HCT116 (cell line): Measurements from ENCODE around the gene HK3. TPM values are rescaled to one million over a fixed set of nuclear protein-coding genes. Genes with fewer than 3 reads are reported as not detected.

Experiments
- ATAC-seq: fragments of 200-7000 bp; cut with Tn5 transposase; 2 replicates; pipeline ENCODE4 v1.9.1; 2020; ENCODE audit warnings: mild to moderate bottlenecking, moderate library complexity
- BruUV-seq: library from RNA; stranded (reverse); fragments of 400-500 nt; replicated peaks from 2 replicates; lab custom pipeline; 2021; lab: Mats Ljungman, UMichigan
- CTCF ChIA-PET: fragments of 300-600 bp; sonication (Branson Sonifier 250); formaldehyde crosslinking; loops from one replicate; lab custom pipeline; 2021; ENCODE audit warnings: antibody characterized with exemption; lab: Charles Lee
- POLR2A ChIA-PET: fragments of 300-600, 350-600 bp; sonication (Branson Sonifier 250); formaldehyde crosslinking; loops from one replicate; lab custom pipeline; 2021; ENCODE audit warnings: antibody characterized with exemption; lab: Charles Lee
- RAD21 ChIA-PET, 2 experiments: fragments of 300-600 bp; sonication (Branson Sonifier 250); formaldehyde crosslinking; loops; one replicate each; lab custom pipeline; 2023; ENCODE audit warnings: low total read pairs in 2 of 2; ENCODE audit not compliant: uncharacterized antibody in 2 of 2, unreplicated experiment in 2 of 2, low non-redundant PET in 1 of 2; lab: Charles Lee
- DNase-seq: peaks from one replicate; pipeline ENCODE4 v3.0.0-alpha.2; 2010; ENCODE audit warnings: low read depth, low spot score
- H2AFZ ChIP-seq: fragments of 200-600 bp; shearing (Covaris generic), sonication (generic); 2 replicates; pipeline ENCODE4 v1.6.1; 2017; ENCODE audit warnings: low read depth, mixed run types, mixed read lengths, antibody characterized with exemption, low read length; ENCODE audit not compliant: poor library complexity, severe bottlenecking
- H3K27ac ChIP-seq: 2 replicates; pipeline ENCODE4 v1.5.1; 2012; ENCODE audit warnings: low read depth, low read length
- H3K27me3 ChIP-seq: fragments of 200-600 bp; sonication (generic); 2 replicates; pipeline ENCODE4 v1.6.1; 2016; ENCODE audit warnings: mixed run types, low read length, mixed read lengths; ENCODE audit not compliant: insufficient read depth
- H3K36me3 ChIP-seq, 2 experiments: fragments of 200-500 bp in 1 of 2; fragments of 200-600 bp in 1 of 2; sonication (Bioruptor generic) in 1 of 2; sonication (generic) in 1 of 2; 2 replicates each; pipeline versions ENCODE4 v1.5.1 to v1.6.1; 2014 to 2016; ENCODE audit warnings: low read length in 2 of 2, inconsistent platforms in 1 of 2, mixed read lengths in 1 of 2, mixed run types in 1 of 2; ENCODE audit not compliant: insufficient read depth in 2 of 2, control insufficient read depth in 1 of 2
- H3K4me1 ChIP-seq, 2 experiments: fragments of 200-600 bp in 1 of 2; sonication (generic) in 1 of 2; 2 replicates each; pipeline versions ENCODE4 v1.5.1 to v1.6.1; 2012 to 2017; ENCODE audit warnings: low read length in 2 of 2, inconsistent platforms in 1 of 2, mild to moderate bottlenecking in 1 of 2, mixed read lengths in 1 of 2, mixed run types in 1 of 2, moderate library complexity in 1 of 2; ENCODE audit not compliant: insufficient read depth in 2 of 2, control insufficient read depth in 1 of 2
- H3K4me2 ChIP-seq: fragments of 200-600 bp; sonication (generic); 2 replicates; pipeline ENCODE4 v1.6.1; 2017; ENCODE audit warnings: mixed run types, low read length, mixed read lengths
- H3K4me3 ChIP-seq, 2 experiments: fragments of 200-600 bp in 1 of 2; sonication (generic) in 1 of 2; replicated peaks in 1 of 2; 2 replicates each; pipeline ENCODE4 v1.5.1; 2011 to 2016; ENCODE audit warnings: low read length in 2 of 2, control low read depth in 1 of 2, low read depth in 1 of 2, mild to moderate bottlenecking in 1 of 2, mixed read lengths in 1 of 2, mixed run types in 1 of 2
- H3K79me2 ChIP-seq: fragments of 200-600 bp; sonication (generic); 2 replicates; pipeline ENCODE4 v1.6.1; 2017; ENCODE audit warnings: mild to moderate bottlenecking, mixed run types, low read length, moderate library complexity, mixed read lengths; ENCODE audit not compliant: insufficient read depth
- H3K9ac ChIP-seq: fragments of 200-600 bp; sonication (generic); 2 replicates; pipeline ENCODE4 v1.6.1; 2016; ENCODE audit warnings: low read length, mixed read lengths
- H3K9me2 ChIP-seq: fragments of 200-600 bp; sonication (generic), shearing (Covaris generic); 2 replicates; pipeline ENCODE4 v1.6.1; 2017; ENCODE audit warnings: mixed run types, mild to moderate bottlenecking, moderate library complexity; ENCODE audit not compliant: insufficient read depth
- H3K9me3 ChIP-seq, 2 experiments: fragments of 200-500 bp in 1 of 2; fragments of 200-600 bp in 1 of 2; sonication (Bioruptor generic) in 1 of 2; sonication (generic) in 1 of 2; 2 replicates each; pipeline ENCODE4 v1.6.1; 2014 to 2017; ENCODE audit warnings: low read length in 2 of 2, mixed read lengths in 2 of 2, inconsistent platforms in 1 of 2, low read depth in 1 of 2, mild to moderate bottlenecking in 1 of 2, mixed run types in 1 of 2, moderate library complexity in 1 of 2; ENCODE audit not compliant: control insufficient read depth in 1 of 2, insufficient read depth in 1 of 2
- H4K20me1 ChIP-seq: fragments of 200-600 bp; sonication (generic), shearing (Covaris generic); 2 replicates; pipeline ENCODE4 v1.6.1; 2017; ENCODE audit warnings: mixed run types, mild to moderate bottlenecking, moderate library complexity; ENCODE audit not compliant: insufficient read depth
- CEBPB ChIP-seq: IDR thresholded peaks from 2 replicates; pipeline ENCODE4 v1.6.1; 2012; ENCODE audit warnings: low read depth
- CTCF ChIP-seq, 3 experiments: fragments of 200-600 bp in 1 of 3; sonication (generic) in 1 of 3; IDR thresholded peaks in 2 of 3; conservative IDR thresholded peaks in 1 of 3; 2 replicates each; pipeline ENCODE4 v1.5.1; 2012 to 2017; ENCODE audit warnings: low read depth in 2 of 3, low read length in 2 of 3, antibody characterized with exemption in 1 of 3, borderline replicate concordance in 1 of 3, control low read depth in 1 of 3, mild to moderate bottlenecking in 1 of 3, mixed read lengths in 1 of 3, mixed run types in 1 of 3, moderate library complexity in 1 of 3; ENCODE audit not compliant: insufficient read depth in 1 of 3
- EGR1 ChIP-seq: IDR thresholded peaks from 2 replicates; pipeline ENCODE4 v1.6.1; 2012; ENCODE audit warnings: low read depth
- ELF1 ChIP-seq: IDR thresholded peaks from 2 replicates; pipeline ENCODE4 v1.6.1; 2012; ENCODE audit warnings: low read depth, borderline replicate concordance
- EZH2phosphoT487 ChIP-seq: fragments of 200-600 bp; IDR thresholded peaks from 2 replicates; pipeline ENCODE4 v1.6.1; 2018; ENCODE audit warnings: antibody characterized with exemption, borderline replicate concordance
- FOSL1 ChIP-seq: IDR thresholded peaks from 2 replicates; pipeline ENCODE4 v1.6.1; 2012; ENCODE audit warnings: low read depth
- JUND ChIP-seq: IDR thresholded peaks from 2 replicates; pipeline ENCODE4 v1.6.1; 2012
- MAX ChIP-seq: IDR thresholded peaks from 2 replicates; pipeline ENCODE4 v1.6.1; 2012
- POLR2AphosphoS5 ChIP-seq: IDR thresholded peaks from 2 replicates; pipeline ENCODE4 v1.6.1; 2011; ENCODE audit warnings: mild to moderate bottlenecking, low read depth, low read length, moderate library complexity
- RAD21 ChIP-seq: IDR thresholded peaks from 2 replicates; pipeline ENCODE4 v1.6.1; 2012; ENCODE audit warnings: low read depth, mild to moderate bottlenecking
- REST ChIP-seq: IDR thresholded peaks from 2 replicates; pipeline ENCODE4 v1.6.1; 2012; ENCODE audit warnings: low read depth
- SIN3A ChIP-seq: IDR thresholded peaks from 2 replicates; pipeline ENCODE4 v1.6.1; 2012; ENCODE audit warnings: low read depth
- SP1 ChIP-seq: IDR thresholded peaks from 2 replicates; pipeline ENCODE4 v1.6.1; 2012; ENCODE audit warnings: low read depth
- TCF7L2 ChIP-seq: IDR thresholded peaks from 2 replicates; pipeline ENCODE4 v1.7.0; 2011; ENCODE audit warnings: borderline replicate concordance, inconsistent platforms; ENCODE audit not compliant: insufficient read depth, insufficient read length; ENCODE audit errors: extremely low read depth
- ZFX ChIP-seq: fragments of 450-650 bp; IDR thresholded peaks from 2 replicates; pipeline ENCODE4 v1.6.1; 2017
- ZNF274 ChIP-seq: fragments of 200-500 bp; sonication (Bioruptor generic); IDR thresholded peaks from 2 replicates; pipeline ENCODE4 v1.6.1; 2014; ENCODE audit warnings: mild to moderate bottlenecking, low read depth, low read length, inconsistent platforms
- intact Hi-C: fragments of 100-400 bp; cut with micrococcal nuclease; formaldehyde crosslinking; loops from 2 replicates; pipeline ENCODE4 v1.10.0; 2022
- total RNA-seq: library from RNA; stranded (reverse); gene quantifications from one replicate; pipeline ENCODE4 v1.2.1, GENCODE V29; 2021; ENCODE audit not compliant: unreplicated experiment

The HK3 gene
- total RNA-seq, 1 experiment from 2014 or later: 0.30 TPM

GRCh38 chr5:176888865-176889165 is 10.3 kb downstream of the HK3 start (continued):
- TF ChIP-seq REST (no peak), EGR1 (no peak)

- Histone ChIP-seq H3K27me3 (no peaks in the 10 kb centered on the region), H3K36me3 (no peaks in the 10 kb centered on the region), H3K79me2 (no peaks in the 10 kb centered on the region), H3K9ac (no peak overlapping the region), H3K9me3 (no peaks in the 10 kb centered on the region), H3K9me2 (no peaks in the 10 kb centered on the region), H3K4me2 (no peak overlapping the region), H3K27ac (no peak overlapping the region), H3K4me1 (no peaks in the 10 kb centered on the region), H2AFZ (no peak overlapping the region), H4K20me1 (no peaks in the 10 kb centered on the region), H3K4me3 (no peak overlapping the region)
- no TSS peak for BruUV-seq
- ChIA-PET CTCF (no interaction called here), RAD21 (no interaction called here), POLR2A (no interaction called here)
- no peak for DNase-seq
- no peak for ATAC-seq
- intact Hi-C loops: no loop called here
- TF ChIP-seq RAD21 (no peak), FOSL1 (no peak), TCF7L2 (no peak), ZFX (no peak), SP1 (no peak), MAX (no peak), EGR1 (no peak), EZH2phosphoT487 (no peak), ZNF274 (no peak), ELF1 (no peak), CTCF (IDR thresholded peaks at IDR 0.05 in 2 of 3, conservative IDR thresholded peaks at IDR 0.05 in 1 of 3; ENCODE audit: borderline replicate concordance in 1 of 3, insufficient read depth in 1 of 3, low read depth in 2 of 3, low read length in 2 of 3) (no peak), REST (no peak), SIN3A (no peak), JUND (no peak), CEBPB (no peak), POLR2AphosphoS5 (no peak)
These were observed 10.9 kb downstream of the HK3 start for GRCh38 chr5:176888016-176888864.
